H1 (cell line): ENCODE measurements around the gene LOXL4. TPM values are rescaled to one million over a fixed set of nuclear protein-coding genes. Genes with fewer than 3 reads are reported as not detected.

ENCODE experiments used
- CTCF ChIA-PET: fragments of 300-600 bp; sonication (Branson Sonifier 250); formaldehyde crosslinking; loops from one replicate; lab custom pipeline; 2021; ENCODE audit not compliant: partially characterized antibody; lab: Charles Lee
- POLR2A ChIA-PET: fragments of 300-600 bp; sonication (Branson Sonifier 250); formaldehyde crosslinking; loops from one replicate; lab custom pipeline; 2021; ENCODE audit warnings: inconsistent platforms; ENCODE audit not compliant: partially characterized antibody; lab: Charles Lee
- DNase-seq, 2 experiments: peaks; one replicate each; pipeline versions ENCODE4 v3.0.0 to v3.0.0-alpha.2; 2010 to 2022; ENCODE audit warnings: low spot score in 2 of 2, low read depth in 1 of 2, mixed read lengths in 1 of 2
- FAIRE-seq: peaks from 2 replicates; lab custom pipeline; 2011; peaks lifted over from hg19 to GRCh38; lab: Jason Lieb, UNC
- H2AFZ ChIP-seq: 2 replicates; pipeline ENCODE4 v1.8.1; 2012; ENCODE audit warnings: low read length, inconsistent platforms
- H2AK5ac ChIP-seq: 2 replicates; pipeline ENCODE4 v1.6.1; 2013; ENCODE audit warnings: low read depth, low read length
- H2BK120ac ChIP-seq: replicated peaks from 2 replicates; pipeline ENCODE3; 2013; ENCODE audit warnings: low read depth, low read length, inconsistent platforms
- H2BK12ac ChIP-seq: 2 replicates; pipeline ENCODE4 v1.6.1; 2013; ENCODE audit warnings: low read depth, low read length
- H2BK15ac ChIP-seq: 2 replicates; pipeline ENCODE4 v1.6.1; 2013; ENCODE audit warnings: low read length
- H2BK20ac ChIP-seq: 2 replicates; pipeline ENCODE4 v1.6.1; 2013; ENCODE audit warnings: low read length
- H2BK5ac ChIP-seq: 2 replicates; pipeline ENCODE4 v1.6.1; 2013; ENCODE audit warnings: low read depth, low read length
- H3K14ac ChIP-seq: 2 replicates; pipeline ENCODE4 v1.6.1; 2013; ENCODE audit warnings: inconsistent platforms; ENCODE audit not compliant: insufficient read length
- H3K18ac ChIP-seq: 2 replicates; pipeline ENCODE4 v1.6.1; 2013; ENCODE audit warnings: low read length; ENCODE audit errors: extremely low read depth
- H3K23ac ChIP-seq: 2 replicates; pipeline ENCODE4 v1.6.1; 2013; ENCODE audit warnings: inconsistent platforms; ENCODE audit not compliant: insufficient read length
- H3K23me2 ChIP-seq: 2 replicates; pipeline ENCODE4 v1.6.1; 2013; ENCODE audit warnings: low read depth, low read length
- H3K27ac ChIP-seq: 2 replicates; pipeline ENCODE4 v1.6.1; 2011; ENCODE audit warnings: low read depth, low read length, inconsistent platforms
- H3K27me3 ChIP-seq, 4 experiments: replicated peaks in 1 of 4; 1 replicate in 1 of 4; 2 replicates in 3 of 4; pipeline versions ENCODE4 v1.6.1 to v1.8.1; 2011 to 2013; ENCODE audit warnings: low read length in 3 of 4, mild to moderate bottlenecking in 3 of 4, inconsistent platforms in 2 of 4, mixed read lengths in 2 of 4, moderate library complexity in 1 of 4; ENCODE audit not compliant: control insufficient read depth in 3 of 4, insufficient read depth in 3 of 4; ENCODE audit errors: extremely low read depth in 1 of 4
- H3K36me3 ChIP-seq, 4 experiments: 2 replicates each; pipeline versions ENCODE4 v1.6.1 to v1.8.1; 2011 to 2013; ENCODE audit warnings: mild to moderate bottlenecking in 4 of 4, low read length in 3 of 4, moderate library complexity in 2 of 4, control low read depth in 1 of 4, inconsistent platforms in 1 of 4; ENCODE audit not compliant: insufficient read depth in 4 of 4, control insufficient read depth in 2 of 4
- H3K4ac ChIP-seq: replicated peaks from 2 replicates; pipeline ENCODE3; 2013; ENCODE audit warnings: low read length, low read depth, mixed read lengths, inconsistent platforms; ENCODE audit not compliant: insufficient read length
- H3K4me1 ChIP-seq, 4 experiments: replicated peaks in 1 of 4; 1 replicate in 1 of 4; 2 replicates in 3 of 4; pipeline versions ENCODE4 v1.6.1 to v1.8.1; 2011 to 2013; ENCODE audit warnings: low read length in 3 of 4, inconsistent platforms in 2 of 4, mixed read lengths in 1 of 4; ENCODE audit not compliant: insufficient read depth in 4 of 4, control insufficient read depth in 3 of 4
- H3K4me2 ChIP-seq, 2 experiments: 2 replicates each; pipeline versions ENCODE4 v1.6.1 to v1.8.1; 2011 to 2013; ENCODE audit warnings: low read depth in 2 of 2, low read length in 2 of 2, control low read depth in 1 of 2, inconsistent platforms in 1 of 2, mild to moderate bottlenecking in 1 of 2; ENCODE audit not compliant: insufficient read depth in 1 of 2
- H3K4me3 ChIP-seq, 4 experiments: fragments of 200-600, 300-600 bp in 1 of 4; sonication (generic), shearing (Covaris generic), sonication (Bioruptor Twin) in 1 of 4; 2 replicates each; pipeline versions ENCODE4 v1.5.1 to v1.8.1; 2011 to 2016; ENCODE audit warnings: low read length in 4 of 4, low read depth in 3 of 4, control low read depth in 2 of 4, inconsistent platforms in 2 of 4, mild to moderate bottlenecking in 2 of 4, mixed read lengths in 1 of 4, moderate library complexity in 1 of 4; ENCODE audit not compliant: insufficient read depth in 2 of 4; ENCODE audit errors: extremely low read depth in 1 of 4
- H3K56ac ChIP-seq: replicated peaks from 2 replicates; pipeline ENCODE3; 2013; ENCODE audit warnings: low read depth, mild to moderate bottlenecking, mixed read lengths, low read length, inconsistent platforms; ENCODE audit not compliant: insufficient read length
- H3K79me1 ChIP-seq: 2 replicates; pipeline ENCODE4 v1.6.1; 2013; ENCODE audit warnings: low read depth, low read length, control low read depth
- H3K79me2 ChIP-seq, 2 experiments: 2 replicates each; pipeline versions ENCODE4 v1.6.1 to v1.8.1; 2012 to 2013; ENCODE audit warnings: low read length in 2 of 2, mild to moderate bottlenecking in 2 of 2, inconsistent platforms in 1 of 2; ENCODE audit not compliant: insufficient read depth in 2 of 2, control insufficient read depth in 1 of 2
- H3K9ac ChIP-seq, 4 experiments: replicated peaks in 1 of 4; 1 replicate in 1 of 4; 2 replicates in 3 of 4; pipeline versions ENCODE4 v1.6.1 to v1.8.1; 2011 to 2013; ENCODE audit warnings: low read depth in 3 of 4, low read length in 3 of 4, control low read depth in 2 of 4, mild to moderate bottlenecking in 2 of 4, moderate library complexity in 2 of 4, inconsistent platforms in 1 of 4; ENCODE audit errors: extremely low read depth in 1 of 4
- H3K9me3 ChIP-seq, 2 experiments: 2 replicates each; pipeline versions ENCODE4 v1.6.1 to v1.8.1; 2012 to 2013; ENCODE audit warnings: mild to moderate bottlenecking in 2 of 2, moderate library complexity in 2 of 2, control low read depth in 1 of 2, inconsistent platforms in 1 of 2, low read depth in 1 of 2, low read length in 1 of 2, mixed read lengths in 1 of 2; ENCODE audit not compliant: insufficient read depth in 2 of 2
- H4K20me1 ChIP-seq, 2 experiments: replicated peaks in 1 of 2; 2 replicates each; pipeline versions ENCODE3 to v1.8.1; 2011 to 2013; ENCODE audit warnings: inconsistent platforms in 2 of 2, low read length in 2 of 2, mild to moderate bottlenecking in 1 of 2; ENCODE audit not compliant: insufficient read depth in 2 of 2, control insufficient read depth in 1 of 2
- H4K5ac ChIP-seq: 2 replicates; pipeline ENCODE4 v1.6.1; 2013; ENCODE audit warnings: low read length, low read depth, mixed read lengths, inconsistent platforms; ENCODE audit not compliant: insufficient read length
- H4K8ac ChIP-seq: 2 replicates; pipeline ENCODE4 v1.8.0; 2013; ENCODE audit warnings: mild to moderate bottlenecking, moderate library complexity, low read length, inconsistent platforms; ENCODE audit not compliant: insufficient read depth; ENCODE audit errors: extremely low read depth
- H4K91ac ChIP-seq: replicated peaks from 2 replicates; pipeline ENCODE3; 2013; ENCODE audit warnings: low read length, mixed read lengths, inconsistent platforms; ENCODE audit not compliant: insufficient read length
- ASH2L ChIP-seq: fragments of 200-600, 300-600 bp; sonication (generic); IDR thresholded peaks from one replicate; pipeline ENCODE4 v1.7.1; 2017; ENCODE audit warnings: low read length
- CEBPB ChIP-seq: IDR thresholded peaks from 2 replicates; pipeline ENCODE4 v1.6.1; 2012; ENCODE audit warnings: low read depth, low read length
- GTF2F1 ChIP-seq: IDR thresholded peaks from 2 replicates; pipeline ENCODE4 v1.6.1; 2012; ENCODE audit warnings: low read depth, low read length, improper control_type of control experiment, borderline replicate concordance
- HDAC6 ChIP-seq: IDR thresholded peaks from one replicate; pipeline ENCODE4 v1.7.1; 2012; ENCODE audit warnings: low read depth, mild to moderate bottlenecking, inconsistent platforms, low read length, moderate library complexity
- JUND ChIP-seq: IDR thresholded peaks from 2 replicates; pipeline ENCODE4 v1.6.1; 2011; ENCODE audit warnings: mild to moderate bottlenecking, improper control_type of control experiment, low read length
- SP1 ChIP-seq: IDR thresholded peaks from 2 replicates; pipeline ENCODE4 v1.6.1; 2011; ENCODE audit warnings: low read depth, low read length
- WGBS, 2 experiments: shearing (Covaris generic) in 1 of 2; methylation state at CpG; one replicate each; pipeline versions ENCODE4 v1.1.6 to v1.1.7; 2013 to 2015; ENCODE audit warnings: low lambda C conversion rate in 2 of 2, mixed read lengths in 2 of 2, inconsistent platforms in 1 of 2, low coverage in 1 of 2, missing lambda C conversion rate in 1 of 2; ENCODE audit not compliant: insufficient replicate concordance in 2 of 2, insufficient coverage in 1 of 2, insufficient read length in 1 of 2; ENCODE audit errors: extremely low coverage in 1 of 2, missing lambda C conversion rate in 1 of 2; 5-methylcytosine and 5-hydroxymethylcytosine counted together
- polyA plus RNA-seq, 7 experiments: library from polyadenylated mRNA; depleted of rRNA in 3 of 7; stranded (reverse) in 5 of 7; unstranded in 2 of 7; fragments of >200 nt in 5 of 7; fragments of 200-250 nt in 2 of 7; gene quantifications; 1 replicate in 5 of 7; 2 replicates in 1 of 7; 4 replicates in 1 of 7; pipeline versions ENCODE4 v1.2.1 to v1.2.3, GENCODE V29; 2011 to 2013; ENCODE audit warnings: missing spikeins in 2 of 7, mixed read lengths in 2 of 7
- total RNA-seq: library from RNA; stranded (reverse); fragmentation: NEBNext Ultra II Directional; extraction: Animal tissue kit (Norgen Biotek cat#: 25700); gene quantifications from 2 replicates; pipeline ENCODE4 v1.2.1, GENCODE V29; 2021
- TF ChIP-seq, protein P1 (sequence below): IDR thresholded peaks from 2 replicates; pipeline ENCODE4 v1.6.1; 2012; ENCODE audit warnings: low read length, inconsistent platforms
- TF ChIP-seq, protein P2 (sequence below): IDR thresholded peaks from 2 replicates; pipeline ENCODE4 v1.6.1; 2011; ENCODE audit warnings: low read depth, mild to moderate bottlenecking, low read length; ENCODE audit not compliant: insufficient read depth

LOXL4 gene
- total and polyA plus RNA-seq, 2 of the 8 experiments (the other 6 are each of a cell fraction or from before 2014, with no cell fraction given), result 0.13 to 0.27 TPM

DNA sequence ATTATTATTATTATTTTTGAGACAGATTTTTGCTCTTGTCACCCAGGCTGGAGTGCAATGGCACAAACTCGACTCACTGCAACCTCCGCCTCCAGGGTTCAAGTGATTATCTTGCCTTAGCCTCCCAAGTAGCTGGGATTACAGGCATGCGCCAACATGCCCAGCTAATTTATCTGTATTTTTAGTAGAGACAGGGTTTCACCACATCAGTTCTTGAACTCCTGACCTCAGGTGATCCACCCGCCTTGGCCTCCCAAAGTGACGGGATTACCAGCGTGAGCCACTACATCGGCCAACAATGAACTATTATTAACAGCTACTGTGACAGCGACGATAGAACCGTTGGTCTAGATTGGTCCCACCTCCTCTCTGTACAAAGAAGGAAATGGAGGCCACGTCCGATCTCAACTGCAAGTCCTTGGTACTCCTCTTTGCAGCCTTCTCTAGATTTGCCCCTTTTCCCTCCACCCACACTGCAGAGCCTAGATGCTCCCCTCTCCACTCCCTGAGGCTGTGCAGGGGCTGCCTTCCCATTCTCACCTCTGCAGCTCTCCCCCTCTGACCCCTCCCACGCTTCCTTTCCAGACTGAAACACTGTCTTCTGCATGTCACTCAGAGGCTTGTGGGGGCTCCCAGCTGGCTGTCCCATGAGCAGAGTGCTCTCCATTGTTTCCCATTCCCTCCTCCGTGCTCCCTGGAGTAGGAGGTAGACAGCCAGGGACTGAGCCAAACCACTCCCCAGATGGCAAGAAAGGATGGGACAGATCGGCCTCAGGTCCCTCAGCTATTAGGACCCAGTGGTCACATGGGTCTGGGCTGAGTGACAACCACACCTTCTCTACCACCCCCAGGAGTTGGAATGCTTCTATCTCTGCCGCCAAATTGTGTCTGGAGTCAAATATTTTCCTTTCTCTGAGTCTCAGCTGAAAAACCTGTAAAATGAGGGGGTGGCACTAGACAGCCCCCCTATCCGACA lies 2.3 kb downstream of the LOXL4 start:
- DNase-seq (no peak), FAIRE-seq (no peak)
- Histone ChIP-seq H3K14ac (no peak overlapping the region), H3K9ac (no peak overlapping the region), H3K4me2 (no peak overlapping the region), H4K20me1 (no peaks in the 10 kb centered on the region), H2BK15ac (no peak overlapping the region), H2BK120ac (no peak overlapping the region), H3K18ac (no peak overlapping the region), H3K23ac (no peak overlapping the region), H2BK20ac (no peak overlapping the region), H3K9me3 (no peaks in the 10 kb centered on the region), H4K91ac (no peak overlapping the region), H4K5ac (no peak overlapping the region), H3K4me1 (peaks cover 0 to 13% (median 7%) of the 10 kb centered on the region in 4 experiments; a peak in 6 of 7 replicates), H3K4me3 (no peak overlapping the region), H3K79me2 (no peaks in the 10 kb centered on the region), H3K4ac (no peak overlapping the region), H2AK5ac (no peak overlapping the region), H2BK12ac (peak overlapping the region; percentile 60; the same call in 1 of the 2 replicates), H4K8ac (no peak overlapping the region; the same call in 1 of the 2 replicates), H3K79me1 (no peaks in the 10 kb centered on the region), H3K27me3 (peaks cover 0 to 12% (median 5%) of the 10 kb centered on the region in 4 experiments; a peak in 4 of 7 replicates), H3K36me3 (no peaks in the 10 kb centered on the region), H3K56ac (no peak overlapping the region), H3K27ac (no peak overlapping the region), H2BK5ac (no peak overlapping the region), H3K23me2 (peaks cover 2% of the 10 kb centered on the region; the same call in 1 of the 2 replicates), H2AFZ (no peak overlapping the region)
- TF ChIP-seq HDAC6 (no peak), ASH2L (no peak), GTF2F1 (no peak), JUND (no peak), SP1 (no peak), CEBPB (no peak)
- TF ChIP-seq, protein P1, sequence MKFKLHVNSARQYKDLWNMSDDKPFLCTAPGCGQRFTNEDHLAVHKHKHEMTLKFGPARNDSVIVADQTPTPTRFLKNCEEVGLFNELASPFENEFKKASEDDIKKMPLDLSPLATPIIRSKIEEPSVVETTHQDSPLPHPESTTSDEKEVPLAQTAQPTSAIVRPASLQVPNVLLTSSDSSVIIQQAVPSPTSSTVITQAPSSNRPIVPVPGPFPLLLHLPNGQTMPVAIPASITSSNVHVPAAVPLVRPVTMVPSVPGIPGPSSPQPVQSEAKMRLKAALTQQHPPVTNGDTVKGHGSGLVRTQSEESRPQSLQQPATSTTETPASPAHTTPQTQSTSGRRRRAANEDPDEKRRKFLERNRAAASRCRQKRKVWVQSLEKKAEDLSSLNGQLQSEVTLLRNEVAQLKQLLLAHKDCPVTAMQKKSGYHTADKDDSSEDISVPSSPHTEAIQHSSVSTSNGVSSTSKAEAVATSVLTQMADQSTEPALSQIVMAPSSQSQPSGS, result no peak
- TF ChIP-seq, protein P2, sequence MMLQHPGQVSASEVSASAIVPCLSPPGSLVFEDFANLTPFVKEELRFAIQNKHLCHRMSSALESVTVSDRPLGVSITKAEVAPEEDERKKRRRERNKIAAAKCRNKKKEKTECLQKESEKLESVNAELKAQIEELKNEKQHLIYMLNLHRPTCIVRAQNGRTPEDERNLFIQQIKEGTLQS, result no peak
- 87% methylated on average over 17 of the region's 17 CpGs; no CpG with 5 or more reads in 1 of the 2 experiments for WGBS, 2 experiments
- ChIA-PET POLR2A (no interaction called here), CTCF (interaction anchor here (0.8 to 8.3 kb wide), 11 partner anchors 9 to 157 kb away, joined by 3 to 117 read pairs (median 3); no protein-coding TSS in a partner anchor)
